Astrocyte of the cerebellum (primary cell): ENCODE results near the gene FYN.

Experiments used
- DNase-seq: peaks from one replicate; pipeline ENCODE4 v3.0.0-alpha.2; 2011; ENCODE audit warnings: low read depth
- H3K4me3 ChIP-seq: 2 replicates; pipeline ENCODE4 v1.5.1; 2011; ENCODE audit warnings: mild to moderate bottlenecking, low read depth, low read length, moderate library complexity
- CTCF ChIP-seq: IDR thresholded peaks from 2 replicates; pipeline ENCODE4 v1.5.1; 2012; ENCODE audit warnings: low read length, low read depth, moderate library complexity, mild to moderate bottlenecking; ENCODE audit errors: missing control alignments
- in situ Hi-C: cut with HindIII; loops from 2 replicates; pipeline ENCODE4 v1.10.0; 2017; ENCODE audit warnings: low sequenced_read_pairs

Gene FYN

GRCh38 chr6:111713811-111714210 lies 159.4 kb downstream of the FYN start:
- TF ChIP-seq CTCF: no peak
- no peak overlapping the region for H3K4me3 ChIP-seq
- in situ Hi-C loops: no loop called here
- DNase-seq: no peak

- TF ChIP-seq CTCF: no peak
- no peak overlapping the region for H3K4me3 ChIP-seq
- in situ Hi-C loops: no loop called here
- DNase-seq: no peak
Observed at GRCh38 chr6:111713236-111713635, 160.0 kb downstream of the FYN start.

- TF ChIP-seq CTCF: no peak
- in situ Hi-C loops: no loop called here
- H3K4me3 ChIP-seq: no peak overlapping the region
- DNase-seq: peak; percentile 62
Observed at GRCh38 chr6:111711984-111712752, 161.1 kb downstream of the FYN start.

- no peak overlapping the region for H3K4me3 ChIP-seq
- no peak for DNase-seq
- in situ Hi-C loops: no loop called here
Observed at GRCh38 chr6:111711476-111711875, 161.8 kb downstream of the FYN start.

GRCh38 chr6:111710911-111711310 lies 162.3 kb downstream of the FYN start:
- H3K4me3 ChIP-seq: no peak overlapping the region
- in situ Hi-C loops: no loop called here
- TF ChIP-seq CTCF: no peak
- DNase-seq: no peak

More at GRCh38 chr6:111711476-111711875, 161.8 kb downstream of the FYN start:
- TF ChIP-seq CTCF: no peak

GRCh38 chr6:111710439-111710838 lies 162.8 kb downstream of the FYN start:
- in situ Hi-C loops: no loop called here
- DNase-seq: no peak
- H3K4me3 ChIP-seq: no peak overlapping the region
- TF ChIP-seq CTCF: no peak
